SH-SY5Y (cell line): ENCODE measurements around the gene FSIP2.

ENCODE experiments used
- GATA2 ChIP-seq: IDR thresholded peaks from 2 replicates; pipeline ENCODE4 v1.6.1; 2011; ENCODE audit warnings: mild to moderate bottlenecking, low read depth, low read length
- GATA3 ChIP-seq: IDR thresholded peaks from 2 replicates; pipeline ENCODE4 v1.6.1; 2011; ENCODE audit warnings: low read depth, mild to moderate bottlenecking, low read length, moderate library complexity

GRCh38 chr2:185821467-185821866 lies 82.9 kb downstream of the FSIP2 start:
- TF ChIP-seq GATA2 (no peak), GATA3 (no peak)
